GM12878 (cell line): Measurements from ENCODE around the gene MKX. TPM values are rescaled to one million over a fixed set of nuclear protein-coding genes. Genes with fewer than 3 reads are reported as not detected.

Experiments
- ATAC-seq: fragments of 200-7000 bp; cut with Tn5 transposase; 3 replicates; pipeline ENCODE4 v1.9.1; 2020; ENCODE audit warnings: mild to moderate bottlenecking, moderate library complexity
- BruUV-seq: library from RNA; stranded (reverse); fragments of 400-500 nt; replicated peaks from 2 replicates; lab custom pipeline; 2021; lab: Mats Ljungman, UMichigan
- CTCF ChIA-PET: fragments of 300-600 bp; sonication (Branson Sonifier 250); formaldehyde crosslinking; extraction: SDS; loops from one replicate; lab custom pipeline; 2021; ENCODE audit warnings: inconsistent platforms; lab: Yijun Ruan, JAX
- POLR2A ChIA-PET: fragments of 350-600 bp; formaldehyde crosslinking; extraction: SDS; loops from one replicate; lab custom pipeline; 2021; ENCODE audit warnings: inconsistent platforms; lab: Charles Lee
- RAD21 ChIA-PET: fragments of 300-600 bp; sonication (Branson Sonifier 250); formaldehyde crosslinking; loops from one replicate; lab custom pipeline; 2023; ENCODE audit warnings: antibody characterized with exemption; ENCODE audit not compliant: unreplicated experiment; lab: Charles Lee
- SMC1A ChIA-PET: fragments of 300-600 bp; sonication (Branson Sonifier 250); formaldehyde crosslinking; loops from one replicate; lab custom pipeline; 2023; ENCODE audit not compliant: unreplicated experiment, uncharacterized antibody; lab: Charles Lee
- DNase-seq: peaks from one replicate; pipeline ENCODE4 v3.0.0-alpha.2; 2011; ENCODE audit warnings: low read depth, low spot score
- FAIRE-seq: peaks from 3 replicates; lab custom pipeline; 2011; peaks lifted over from hg19 to GRCh38; lab: Jason Lieb, UNC
- H2AFZ ChIP-seq: 2 replicates; pipeline ENCODE4 v1.6.0; 2011; ENCODE audit warnings: low read depth, low read length, control low read depth; ENCODE audit not compliant: control insufficient read depth
- H3K27ac ChIP-seq: 2 replicates; pipeline ENCODE4 v1.5.1; 2011; ENCODE audit warnings: control low read depth; ENCODE audit not compliant: control insufficient read depth, insufficient read depth
- H3K27me3 ChIP-seq, 2 experiments: replicated peaks in 1 of 2; 2 replicates each; pipeline versions ENCODE4 v1.6.0 to v1.6.1; 2011; ENCODE audit warnings: low read length in 1 of 2; ENCODE audit not compliant: control insufficient read depth in 2 of 2, insufficient read depth in 2 of 2
- H3K36me3 ChIP-seq, 2 experiments: 2 replicates each; pipeline ENCODE4 v1.5.1; 2011; ENCODE audit warnings: low read length in 1 of 2; ENCODE audit not compliant: control insufficient read depth in 2 of 2, insufficient read depth in 2 of 2
- H3K4me1 ChIP-seq: 2 replicates; pipeline ENCODE4 v1.6.1; 2011; ENCODE audit warnings: mild to moderate bottlenecking, low read length, moderate library complexity, mixed read lengths; ENCODE audit not compliant: control insufficient read depth, insufficient read depth
- H3K4me2 ChIP-seq: 2 replicates; pipeline ENCODE4 v1.6.0; 2011; ENCODE audit warnings: control low read depth; ENCODE audit not compliant: control insufficient read depth, insufficient read depth
- H3K4me3 ChIP-seq: fragments of 200-600 bp; sonication (generic); 2 replicates; pipeline ENCODE4 v1.5.1; 2016
- H3K79me2 ChIP-seq: 2 replicates; pipeline ENCODE4 v1.6.0; 2011; ENCODE audit warnings: low read length; ENCODE audit not compliant: control insufficient read depth, insufficient read depth
- H3K9ac ChIP-seq: 2 replicates; pipeline ENCODE4 v1.8.0; 2011; ENCODE audit warnings: low read length, control low read depth, mixed read lengths; ENCODE audit not compliant: control insufficient read depth, insufficient read depth
- H3K9me3 ChIP-seq: replicated peaks from 3 replicates; pipeline ENCODE4 v1.5.1; 2011; ENCODE audit warnings: mild to moderate bottlenecking, low read length; ENCODE audit not compliant: control insufficient read depth, insufficient read depth
- H4K20me1 ChIP-seq: 2 replicates; pipeline ENCODE4 v1.6.0; 2011; ENCODE audit not compliant: control insufficient read depth, insufficient read depth
- CBX5 ChIP-seq: sonication (generic); IDR thresholded peaks from 2 replicates; pipeline ENCODE4 v1.6.1; 2016; ENCODE audit warnings: low read depth, moderate library complexity, mild to moderate bottlenecking, inconsistent platforms
- CREM ChIP-seq: IDR thresholded peaks from 2 replicates; pipeline ENCODE4 v1.6.1; 2014; ENCODE audit warnings: antibody characterized with exemption, low read depth
- HDGF ChIP-seq: fragments of 450-650 bp; IDR thresholded peaks from 2 replicates; pipeline ENCODE4 v1.6.1; 2016; ENCODE audit warnings: antibody characterized with exemption
- KDM1A ChIP-seq: fragments of 200-600 bp; sonication (generic); IDR thresholded peaks from 2 replicates; pipeline ENCODE4 v1.6.1; 2016; ENCODE audit warnings: borderline replicate concordance
- POU2F2 ChIP-seq: IDR thresholded peaks from 3 replicates; pipeline ENCODE4 v1.6.1; 2011; ENCODE audit warnings: low read depth, mild to moderate bottlenecking, low read length, borderline replicate concordance
- REST ChIP-seq: IDR thresholded peaks from 2 replicates; pipeline ENCODE4 v1.6.1; 2012; ENCODE audit warnings: mild to moderate bottlenecking, low read depth, low read length
- SREBF2 ChIP-seq: IDR thresholded peaks from 2 replicates; pipeline ENCODE4 v1.6.1; 2012; ENCODE audit warnings: mild to moderate bottlenecking, low read length
- WGBS: methylation state at CpG from one replicate; pipeline ENCODE4 v1.1.6; 2016; ENCODE audit warnings: low lambda C conversion rate; ENCODE audit not compliant: insufficient replicate concordance, insufficient coverage; ENCODE audit errors: missing lambda C conversion rate; 5-methylcytosine and 5-hydroxymethylcytosine counted together
- in situ Hi-C: fragments of 300-500 bp; cut with MboI; formaldehyde crosslinking; loops from 9 replicates; pipeline ENCODE4 v1.14.3; 2018; ENCODE audit warnings: mixed read lengths
- intact Hi-C: fragments of 100-400 bp; cut with micrococcal nuclease; formaldehyde crosslinking; loops from one replicate; pipeline ENCODE4 v1.14.2; 2022; ENCODE audit not compliant: unreplicated experiment
- polyA plus RNA-seq, 11 experiments: library from polyadenylated mRNA; depleted of rRNA in 4 of 11; unstranded in 6 of 11; stranded (reverse) in 5 of 11; fragments of >200 nt; fragmentation: Nextera tagmentation in 4 of 11; fragmentation: Illumina TruSeq in 1 of 11; extraction: Ambion mirVana in 4 of 11; extraction: Trizol in 1 of 11; gene quantifications; 1 replicate in 1 of 11; 2 replicates in 10 of 11; pipeline versions ENCODE4 v1.2.1 to v1.2.3, GENCODE V29; 2011 to 2016; ENCODE audit warnings: inconsistent platforms in 2 of 11, missing spikeins in 2 of 11, low read depth in 1 of 11
- total RNA-seq, 4 experiments: library from RNA; depleted of rRNA in 3 of 4; stranded (reverse); fragments of >200 nt in 3 of 4; fragmentation: Illumina TruSeq in 1 of 4; extraction: Trizol in 1 of 4; gene quantifications; 2 replicates each; pipeline versions ENCODE4 v1.2.1 to v1.2.3, GENCODE V29; 2013 to 2021

MKX gene
- total and polyA plus RNA-seq, 10 of the 15 experiments (the other 5 are each of a cell fraction or from before 2014, with no cell fraction given): not detected

GRCh38 chr10:27774831-27775230 lies 29.2 kb upstream of the MKX start:
- Histone ChIP-seq H4K20me1 (no peaks in the 10 kb centered on the region), H3K27me3 (no peaks in the 10 kb centered on the region), H3K27ac (no peak overlapping the region), H3K79me2 (no peaks in the 10 kb centered on the region), H3K4me3 (no peak overlapping the region), H3K9me3 (no peaks in the 10 kb centered on the region), H2AFZ (no peak overlapping the region), H3K36me3 (no peaks in the 10 kb centered on the region), H3K4me2 (no peak overlapping the region), H3K4me1 (no peaks in the 10 kb centered on the region), H3K9ac (no peak overlapping the region)
- BruUV-seq: no TSS peak
- in situ Hi-C loops (no loop called here), intact Hi-C loops (no loop called here)
- ChIA-PET SMC1A (no interaction called here), POLR2A (no interaction called here), RAD21 (no interaction called here), CTCF (interaction anchor here (0.6 kb wide), 1 partner anchor 406 kb away, joined by 4 read pairs; no protein-coding TSS in a partner anchor)
- ATAC-seq (no peak), DNase-seq (no peak), FAIRE-seq (no peak)
- TF ChIP-seq HDGF: no peak
- no peak for TF ChIP-seq CREM
- no peak for TF ChIP-seq KDM1A
- TF ChIP-seq REST: no peak
- TF ChIP-seq POU2F2: no peak
- TF ChIP-seq CBX5: no peak
- TF ChIP-seq SREBF2: no peak
- WGBS: 4% methylated on average over 2 of the region's 2 CpGs
